Ovary (tissue), 9 donors: Measurements from ENCODE around the gene HLA-DQA1. TPM values are rescaled to one million over a fixed set of nuclear protein-coding genes. Genes with fewer than 3 reads are reported as not detected.

Source experiments
- DNase-seq, 5 donors: peaks; one replicate each; pipeline ENCODE4 v3.0.0-alpha.2; 2019 to 2020
- H3K27ac ChIP-seq, 2 donors: fragments of 200-600 bp; one replicate each; pipeline versions ENCODE4 v1.5.1 to v1.8.0; 2019 to 2022
- H3K27me3 ChIP-seq: fragments of 200-600 bp; one replicate; pipeline ENCODE4 v1.8.0; 2022
- H3K36me3 ChIP-seq: fragments of 200-600 bp; sonication (generic); one replicate; pipeline ENCODE4 v1.5.1; 2019
- H3K4me1 ChIP-seq: one replicate; pipeline ENCODE4 v1.8.1; 2013; ENCODE audit warnings: mild to moderate bottlenecking, moderate library complexity; ENCODE audit not compliant: insufficient read depth
- H3K4me3 ChIP-seq: fragments of 200-600 bp; sonication (generic); one replicate; pipeline ENCODE4 v1.5.1; 2017
- H3K9me3 ChIP-seq, 2 donors: fragments of 200-600 bp in 1 of 2; sonication (generic) in 1 of 2; one replicate each; pipeline versions ENCODE4 v1.5.1 to v1.8.1; 2013 to 2019; ENCODE audit warnings: mild to moderate bottlenecking in 1 of 2, moderate library complexity in 1 of 2
- EP300 ChIP-seq: sonication (generic); formaldehyde crosslinking; IDR thresholded peaks from one replicate; pipeline ENCODE4 v1.6.1; 2017; ENCODE audit warnings: antibody characterized with exemption
- POLR2A ChIP-seq: fragments of 450-650 bp; IDR thresholded peaks from one replicate; pipeline ENCODE4 v1.6.1; 2017; ENCODE audit warnings: antibody characterized with exemption, mild to moderate bottlenecking, moderate library complexity
- WGBS, 3 donors: extraction: QIAGEN DNeasy Blood & Tissue Kit in 1 of 3; methylation state at CpG; one replicate each; pipeline versions ENCODE4 v1.1.5 to v1.1.7; 2013 to 2017; 5-methylcytosine and 5-hydroxymethylcytosine counted together
- intact Hi-C, 4 donors: fragments of 100-400 bp; cut with DNase I; formaldehyde crosslinking; loops; one replicate each; pipeline versions ENCODE4 v1.11.0 to v1.15.1; 2022 to 2023
- polyA plus RNA-seq, 2 donors: library from polyadenylated mRNA; stranded (reverse); fragments of 200-250 nt in 1 of 2; fragments of 350-450 nt in 1 of 2; fragmentation: Illumina TruSeq in 1 of 2; extraction: RNeasy Lipid Tissue Mini Kit (QIAGEN cat#74804) in 1 of 2; gene quantifications; one replicate each; pipeline ENCODE4 v1.2.3, GENCODE V29; 2013 to 2014
- total RNA-seq, 7 donors: library from RNA; depleted of rRNA in 2 of 7; stranded (reverse); fragments of >200 nt in 2 of 7; fragmentation: NEBNext Ultra II Directional in 3 of 7; extraction: Animal tissue kit (Norgen Biotek cat#: 25700) in 3 of 7; gene quantifications; one replicate each; pipeline versions ENCODE4 v1.1.0 to v1.2.4, GENCODE V29; 2016 to 2023
- TF ChIP-seq, protein P1 (sequence below), 3 donors: fragments of 450-650 bp in 2 of 3; fragments of 200-600 bp in 1 of 3; IDR thresholded peaks; one replicate each; pipeline versions ENCODE4 v1.5.1 to v1.8.0; 2016 to 2022; ENCODE audit warnings: antibody characterized with exemption in 3 of 3, mild to moderate bottlenecking in 1 of 3
- donor health status: DM: no; HTN: no; CAD: no; lungs with moderate emphysema.
- donor health status: DM: no; HTN: no; CAD: no.
- donor health status: Bipolar disorder and iron deficiency.
- donor health status: DM: yes; HTN: yes; CAD: no.
- donor health status: DM: no; HTN: no; CAD: no.
- donor health status: DM: yes; HTN: yes; CAD: no.

The HLA-DQA1 gene
- total and polyA plus RNA-seq, 9 donors, result 0.72 to 44.8 (median 10.8) TPM

DNA sequence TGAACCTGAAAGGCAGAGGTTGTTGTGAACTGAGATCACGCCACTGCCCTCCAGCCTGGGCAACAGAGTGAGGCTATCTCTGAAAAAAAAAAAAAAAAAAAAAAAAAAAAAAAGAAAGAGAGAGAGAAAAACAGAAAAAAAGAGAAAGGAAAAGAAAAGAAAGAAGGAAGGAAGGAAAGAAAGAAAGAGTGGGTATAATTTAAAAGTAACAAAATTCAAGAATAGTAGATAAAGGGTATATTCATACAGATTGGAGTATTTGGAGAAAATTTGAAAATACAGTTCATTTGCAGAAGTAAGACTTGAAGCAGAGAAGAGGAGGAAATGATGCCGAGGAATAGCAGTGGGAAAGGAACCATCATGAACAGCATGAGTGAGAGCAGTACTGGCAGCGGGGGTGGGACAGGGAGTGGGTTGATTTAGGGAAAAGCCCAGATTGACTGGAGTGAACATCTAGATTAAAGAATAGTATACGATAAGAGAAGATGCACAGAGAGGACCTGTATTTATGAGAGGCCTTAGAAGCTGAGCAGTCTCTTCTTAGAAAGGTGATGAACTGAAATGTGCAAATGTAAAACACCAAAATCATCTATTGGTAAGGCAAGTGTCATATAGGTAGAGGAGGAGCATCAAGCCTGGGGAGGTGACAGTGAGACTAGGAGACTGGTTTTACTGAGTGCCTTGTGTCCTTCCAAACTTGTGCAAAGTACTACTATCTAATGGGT is 29.8 kb upstream of the HLA-DQA1 start:
- intact Hi-C loops, result no loop called here
- H3K27me3 ChIP-seq, result no peaks in the 10 kb centered on the region
- H3K4me3 ChIP-seq, result no peak overlapping the region
- no peaks in the 10 kb centered on the region for H3K9me3 ChIP-seq
- no peak overlapping the region for H3K27ac ChIP-seq
- no peak for DNase-seq
- TF ChIP-seq, protein P1, sequence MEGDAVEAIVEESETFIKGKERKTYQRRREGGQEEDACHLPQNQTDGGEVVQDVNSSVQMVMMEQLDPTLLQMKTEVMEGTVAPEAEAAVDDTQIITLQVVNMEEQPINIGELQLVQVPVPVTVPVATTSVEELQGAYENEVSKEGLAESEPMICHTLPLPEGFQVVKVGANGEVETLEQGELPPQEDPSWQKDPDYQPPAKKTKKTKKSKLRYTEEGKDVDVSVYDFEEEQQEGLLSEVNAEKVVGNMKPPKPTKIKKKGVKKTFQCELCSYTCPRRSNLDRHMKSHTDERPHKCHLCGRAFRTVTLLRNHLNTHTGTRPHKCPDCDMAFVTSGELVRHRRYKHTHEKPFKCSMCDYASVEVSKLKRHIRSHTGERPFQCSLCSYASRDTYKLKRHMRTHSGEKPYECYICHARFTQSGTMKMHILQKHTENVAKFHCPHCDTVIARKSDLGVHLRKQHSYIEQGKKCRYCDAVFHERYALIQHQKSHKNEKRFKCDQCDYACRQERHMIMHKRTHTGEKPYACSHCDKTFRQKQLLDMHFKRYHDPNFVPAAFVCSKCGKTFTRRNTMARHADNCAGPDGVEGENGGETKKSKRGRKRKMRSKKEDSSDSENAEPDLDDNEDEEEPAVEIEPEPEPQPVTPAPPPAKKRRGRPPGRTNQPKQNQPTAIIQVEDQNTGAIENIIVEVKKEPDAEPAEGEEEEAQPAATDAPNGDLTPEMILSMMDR (IDR thresholded peaks at IDR 0.05), result no peak
- no peak for TF ChIP-seq EP300
- no peak for TF ChIP-seq POLR2A
- H3K36me3 ChIP-seq, result no peaks in the 10 kb centered on the region
- no peaks in the 10 kb centered on the region for H3K4me1 ChIP-seq
- WGBS, 3 donors, result 61 to 79% (median 78%) methylated on average over 3 to 4 of the region's 4 CpGs

DNA sequence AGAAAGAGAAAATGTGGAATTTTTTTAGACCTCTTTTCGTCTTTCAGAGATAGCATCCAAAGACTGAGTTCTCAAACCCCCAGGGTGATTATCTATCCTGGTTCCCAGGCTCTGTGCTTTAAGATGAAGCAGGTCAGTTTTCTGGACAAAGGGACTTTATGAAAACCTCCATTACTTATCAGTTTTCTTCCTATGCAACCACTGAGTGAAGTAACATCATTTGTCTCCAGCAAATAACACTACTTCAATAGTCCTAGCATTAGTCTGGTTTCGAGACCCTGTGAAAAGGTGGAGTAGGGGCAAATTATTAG is 29.3 kb upstream of the HLA-DQA1 start:
- no peak for TF ChIP-seq POLR2A
- no peak for TF ChIP-seq EP300
- TF ChIP-seq, protein P1 (IDR thresholded peaks at IDR 0.05), result no peak
- Histone ChIP-seq H3K36me3 (no peaks in the 10 kb centered on the region), H3K4me1 (no peaks in the 10 kb centered on the region), H3K4me3 (no peak overlapping the region), H3K27me3 (no peaks in the 10 kb centered on the region), H3K27ac (no peak overlapping the region), H3K9me3 (no peaks in the 10 kb centered on the region)
- DNase-seq, result no peak
- intact Hi-C loops, result no loop called here
- WGBS, 3 donors, result 44 to 71% (median 50%) methylated on average over 2 of the region's 2 CpGs

DNA sequence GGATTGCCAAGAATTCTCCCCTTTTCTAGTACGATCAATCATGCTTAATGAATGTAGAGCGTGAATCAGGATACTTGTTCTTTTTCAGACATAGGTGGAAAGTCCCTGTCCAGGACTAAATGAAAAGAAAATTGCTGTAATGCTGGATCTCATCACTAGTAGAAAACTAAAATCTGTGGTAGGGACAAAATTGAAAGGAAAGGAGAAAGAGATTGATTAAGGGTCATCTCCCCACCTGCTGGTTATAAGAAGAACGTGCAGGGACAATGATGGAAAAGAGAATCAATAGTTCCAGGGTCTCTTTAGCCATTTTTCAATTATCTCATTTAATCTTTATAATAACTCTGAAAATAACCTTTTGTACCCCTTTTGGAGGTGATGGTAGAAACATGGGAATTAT is 28.8 kb upstream of the HLA-DQA1 start:
- TF ChIP-seq, protein P1 (IDR thresholded peaks at IDR 0.05), result no peak
- no peak for TF ChIP-seq POLR2A
- TF ChIP-seq EP300, result no peak
- WGBS, 3 donors, result 29 to 60% (median 30%) methylated on average over 3 of the region's 3 CpGs
- no peak for DNase-seq
- Histone ChIP-seq H3K9me3 (no peaks in the 10 kb centered on the region), H3K27ac (no peak overlapping the region), H3K4me3 (no peak overlapping the region), H3K36me3 (no peaks in the 10 kb centered on the region), H3K27me3 (no peaks in the 10 kb centered on the region), H3K4me1 (no peaks in the 10 kb centered on the region)
- intact Hi-C loops, result no loop called here

DNA sequence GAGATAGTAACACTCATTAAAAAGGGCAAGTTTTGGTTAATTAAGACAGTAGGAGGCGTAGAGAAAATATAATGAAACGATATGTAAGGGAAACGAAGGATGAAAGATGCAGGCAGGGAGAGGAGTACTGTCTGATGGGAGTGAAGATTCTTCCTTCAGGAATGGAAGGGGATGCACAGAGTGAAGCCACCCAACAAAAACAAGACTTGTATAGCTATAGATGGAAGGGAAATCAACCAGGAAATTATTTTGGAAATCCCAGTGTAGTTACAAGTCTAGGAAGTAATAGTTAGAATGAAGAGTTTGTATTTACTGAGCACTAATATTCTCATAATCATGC is 27.8 kb upstream of the HLA-DQA1 start:
- 46 to 57% (median 52%) methylated on average over 3 of the region's 3 CpGs for WGBS, 3 donors
- no peak overlapping the region for H3K4me3 ChIP-seq
- no peak overlapping the region for H3K27ac ChIP-seq
- no peaks in the 10 kb centered on the region for H3K27me3 ChIP-seq
- no peaks in the 10 kb centered on the region for H3K4me1 ChIP-seq
- intact Hi-C loops, result no loop called here
- no peaks in the 10 kb centered on the region for H3K9me3 ChIP-seq
- H3K36me3 ChIP-seq, result no peaks in the 10 kb centered on the region
- no peak for TF ChIP-seq EP300
- TF ChIP-seq, protein P1 (IDR thresholded peaks at IDR 0.05), result no peak
- no peak for TF ChIP-seq POLR2A
- no peak for DNase-seq
